HG03378 (cell line): Measurements from ENCODE around the gene LMX1B.
"Not testable (repeated sequence)": the region's sequence is repeated elsewhere in the genome, so short reads cannot be mapped to it uniquely, and the experiment has no call there.

Source experiments
- ATAC-seq: cut with Tn5 transposase; IDR thresholded peaks from one replicate; pipeline ENCODE4 v1.9.1; 2021; ENCODE audit warnings: mild to moderate bottlenecking, moderate library complexity; ENCODE audit not compliant: unreplicated experiment

Gene LMX1B

DNA sequence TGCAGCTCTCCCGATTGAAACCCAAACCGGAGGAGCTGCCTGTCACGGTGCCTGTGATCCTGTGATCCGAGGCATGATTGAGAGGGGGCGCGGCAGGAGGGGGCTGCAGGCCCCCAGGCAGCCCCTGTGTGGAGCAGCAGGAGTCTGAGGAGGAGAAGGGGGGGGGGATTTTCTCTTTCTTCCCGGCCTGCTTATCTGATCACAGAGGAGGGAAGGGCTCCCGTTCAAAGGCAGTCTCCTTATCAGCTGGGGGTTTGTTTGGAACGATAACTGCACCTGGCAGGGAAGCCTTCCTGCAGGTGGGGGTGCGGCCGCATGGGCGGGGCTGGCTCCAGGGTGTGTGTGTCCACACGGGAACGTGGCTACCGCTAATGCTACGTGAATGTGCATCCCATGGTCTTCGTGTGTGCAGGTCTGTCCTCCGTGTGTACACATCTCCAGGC lies 38.4 kb downstream of the LMX1B start:
- no peak for ATAC-seq

DNA sequence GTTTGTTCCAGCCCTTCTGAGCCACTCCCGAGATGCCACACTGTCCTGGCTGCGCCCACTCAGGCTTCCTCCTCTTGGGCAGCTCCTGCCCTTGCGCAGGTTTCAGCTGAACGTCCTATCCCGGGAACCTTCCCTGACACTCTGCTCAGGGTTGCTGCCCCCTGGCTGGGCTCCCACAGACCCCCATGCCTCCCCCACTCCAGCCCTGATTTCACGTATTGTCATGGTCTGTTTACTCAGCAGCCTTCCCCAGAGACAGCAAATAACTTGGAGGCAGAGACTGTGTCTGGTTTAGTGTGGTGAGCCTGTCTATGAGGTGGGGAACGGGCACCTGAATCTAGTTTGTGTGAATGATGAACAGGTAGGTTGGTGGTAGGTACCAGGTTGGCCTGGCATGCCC lies 40.4 kb downstream of the LMX1B start:
- no peak for ATAC-seq

DNA sequence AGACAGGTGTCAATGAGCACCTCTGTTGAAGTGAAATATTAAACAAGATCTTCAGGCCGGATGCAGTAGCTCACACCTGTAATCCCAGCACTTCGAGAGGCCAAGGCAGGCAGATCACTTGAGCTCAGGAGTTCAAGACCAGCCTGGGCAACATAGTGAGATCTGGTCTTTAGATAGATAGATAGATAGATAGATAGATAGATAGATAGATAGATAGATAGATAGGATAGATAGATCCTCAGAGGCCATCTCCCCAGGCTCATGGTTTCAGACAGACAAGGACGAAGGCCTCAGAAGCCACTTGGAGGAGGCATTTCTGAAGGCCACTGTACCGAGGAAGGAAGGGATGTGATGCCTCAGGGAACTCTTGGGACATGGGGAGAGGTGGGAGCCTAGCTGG lies 42.5 kb downstream of the LMX1B start:
- ATAC-seq = not testable (repeated sequence)

DNA sequence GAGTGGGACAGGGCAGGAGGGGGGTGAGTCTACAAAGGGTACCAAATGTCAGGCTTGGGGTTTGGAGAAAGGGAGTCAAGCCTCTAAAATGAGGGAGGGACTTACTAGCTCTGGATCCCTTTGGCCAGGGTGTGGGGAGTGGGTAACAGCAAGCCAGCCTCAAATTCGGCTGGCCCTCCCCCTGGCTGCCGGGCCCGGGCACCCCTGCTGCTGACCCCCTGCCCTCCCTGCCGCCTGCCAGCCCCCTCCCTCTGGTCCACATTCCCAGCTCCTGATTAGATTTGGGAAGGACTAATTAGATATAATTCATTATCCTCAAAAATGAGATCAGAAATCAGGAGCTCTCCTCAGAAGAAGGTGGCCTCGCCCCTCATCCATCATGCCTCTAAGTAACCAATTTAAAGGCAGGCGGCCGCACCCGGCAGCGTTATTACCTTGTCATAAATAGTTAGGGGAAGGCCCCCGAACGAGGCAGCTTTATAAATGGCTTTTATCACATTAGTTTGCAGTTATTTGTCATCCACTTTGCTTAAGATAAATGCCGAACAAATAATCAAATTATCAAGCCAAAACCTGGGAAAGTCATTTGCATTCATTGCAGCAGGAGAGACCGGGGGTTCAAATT lies 44.6 kb downstream of the LMX1B start:
- no peak for ATAC-seq

DNA sequence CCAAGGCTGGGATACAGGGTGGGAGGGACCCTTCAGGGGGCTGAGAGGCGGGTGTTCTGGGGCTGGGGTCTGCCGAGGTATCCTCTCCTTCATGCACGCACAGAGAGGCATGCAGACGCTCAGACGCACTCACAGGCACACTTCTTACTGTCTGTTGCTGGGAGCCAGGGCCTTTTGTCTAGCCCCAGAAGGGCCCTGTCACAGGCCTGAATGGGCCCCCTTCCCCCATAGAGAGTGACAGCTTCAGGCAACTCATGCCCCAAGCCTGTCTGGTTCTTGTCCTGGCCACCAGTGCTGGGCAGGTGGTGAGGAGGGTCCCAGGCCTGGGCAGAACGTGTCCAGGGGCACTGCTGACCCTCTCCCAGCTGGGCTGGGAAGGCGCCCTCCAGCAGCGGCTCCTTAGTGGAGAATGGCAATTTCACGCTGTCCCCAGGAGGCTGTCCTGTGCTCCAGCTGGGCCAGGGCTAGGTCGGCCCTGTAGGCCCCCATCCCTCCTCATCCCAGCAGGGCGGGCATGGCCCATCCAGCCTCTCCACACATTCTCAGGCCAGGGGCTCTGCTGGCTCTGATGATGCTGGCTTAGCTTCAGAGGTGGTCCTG lies 45.3 kb downstream of the LMX1B start:
- no peak for ATAC-seq

DNA sequence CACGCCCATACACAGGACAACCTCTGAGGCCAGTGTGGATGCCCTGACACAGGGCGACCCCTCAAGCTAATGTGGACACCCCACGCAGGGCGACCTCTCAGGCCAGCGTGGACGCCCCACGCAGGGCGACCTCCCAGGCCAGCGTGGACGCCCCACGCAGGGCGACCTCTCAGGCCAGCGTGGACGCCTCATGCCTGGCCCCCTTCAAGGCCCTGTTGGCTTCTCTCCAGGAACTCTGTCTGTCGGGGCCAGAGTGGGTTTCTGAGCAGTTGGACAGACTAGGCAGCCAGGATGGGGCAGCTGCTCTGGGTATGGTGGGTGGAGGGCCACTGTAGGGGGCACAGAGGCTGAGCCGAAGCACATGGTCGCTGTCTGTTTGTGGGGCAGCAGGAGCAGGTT lies 47.4 kb downstream of the LMX1B start:
- ATAC-seq = no peak

DNA sequence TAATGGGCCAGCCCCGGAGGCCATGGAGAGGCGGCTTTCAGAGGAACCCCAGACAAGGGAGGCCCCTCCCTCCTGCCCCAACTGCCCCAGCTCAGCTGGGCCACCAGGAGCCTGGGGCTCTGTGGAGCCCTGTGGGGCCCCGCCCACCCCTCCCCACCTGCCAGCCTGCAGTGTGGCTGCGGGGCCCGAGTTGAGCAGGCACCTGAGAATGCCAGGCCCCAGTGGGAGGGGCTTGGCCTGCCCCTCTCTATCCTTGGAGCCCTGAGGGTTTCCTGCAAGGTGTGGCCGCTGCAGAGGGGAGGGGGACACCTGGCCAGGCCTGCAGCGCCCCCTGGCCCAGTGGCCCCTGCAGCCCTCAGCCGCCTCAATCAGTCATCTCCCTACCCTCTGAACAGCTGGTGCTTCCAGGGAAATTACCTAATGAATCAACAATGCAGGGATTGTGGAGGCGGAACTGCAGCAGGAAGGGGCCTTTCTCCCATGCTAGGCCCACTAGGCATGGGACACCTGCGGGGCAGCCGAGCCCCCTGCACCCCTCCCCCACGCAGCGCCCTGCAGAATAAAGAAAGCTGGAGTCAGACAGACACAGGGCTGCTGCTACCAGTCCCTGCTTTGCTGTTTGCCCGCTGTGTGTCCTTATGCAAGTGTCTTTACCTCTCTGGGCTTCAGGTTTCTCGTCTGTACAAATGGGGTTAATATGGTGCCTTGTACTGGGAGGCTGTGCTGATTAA lies 48.0 kb downstream of the LMX1B start:
- ATAC-seq = no peak

DNA sequence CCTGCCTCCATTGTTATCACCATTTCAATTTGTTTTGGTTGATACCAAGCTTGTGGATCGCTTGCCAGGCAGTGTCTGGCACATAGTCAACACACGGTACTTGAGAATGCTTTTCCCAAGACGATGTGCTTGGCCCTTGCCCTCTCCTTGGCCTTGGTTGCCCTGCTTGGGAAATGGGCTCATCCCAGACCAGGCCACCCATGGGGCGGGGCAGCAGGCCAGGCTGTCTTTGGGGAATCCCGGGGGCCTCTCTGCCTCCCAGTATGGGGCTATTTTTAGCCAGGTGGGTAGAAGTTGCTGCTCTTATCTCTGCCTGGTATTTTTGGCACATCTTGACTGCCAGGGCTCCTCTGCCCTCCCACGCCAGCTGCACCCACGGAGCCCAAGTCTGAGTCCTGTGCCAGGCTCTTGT lies 49.9 kb downstream of the LMX1B start:
- ATAC-seq = no peak

DNA sequence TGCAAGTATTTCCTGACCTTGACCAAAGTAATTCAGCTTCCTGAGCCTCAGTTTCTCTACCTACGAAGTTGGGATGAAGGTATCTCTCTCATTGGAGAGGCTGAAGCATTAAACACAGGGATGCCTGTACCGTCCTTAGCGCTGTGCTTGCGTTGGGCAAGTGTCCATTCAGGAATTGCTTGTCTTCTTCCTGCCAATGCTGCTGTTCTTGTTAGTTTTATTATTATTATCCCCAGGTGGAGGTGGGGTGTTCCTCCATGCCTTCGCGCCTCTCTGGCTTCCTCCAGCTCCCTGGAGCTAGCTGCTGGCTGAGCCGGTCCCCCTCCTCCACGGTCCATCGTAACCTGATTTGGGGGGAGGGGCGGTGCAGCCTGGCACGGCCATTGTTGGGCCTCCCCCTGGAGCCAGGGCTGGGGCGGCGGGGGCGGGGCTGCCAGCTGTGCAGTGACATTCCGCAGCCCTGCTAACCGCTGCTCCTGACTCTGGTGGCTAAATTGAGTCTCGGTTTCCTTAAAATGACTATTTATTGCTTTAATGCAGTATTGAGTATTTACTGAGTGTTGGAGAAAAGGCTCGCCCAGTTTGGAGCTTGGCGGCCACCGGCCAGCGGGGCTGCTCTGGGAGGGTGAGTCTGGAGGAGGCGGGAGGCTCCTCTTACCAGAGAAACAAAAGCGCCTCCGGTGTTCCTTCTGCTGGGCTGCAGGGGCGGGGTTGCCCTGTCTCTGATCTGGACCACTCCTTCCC lies 51.3 kb downstream of the LMX1B start:
- no peak for ATAC-seq

DNA sequence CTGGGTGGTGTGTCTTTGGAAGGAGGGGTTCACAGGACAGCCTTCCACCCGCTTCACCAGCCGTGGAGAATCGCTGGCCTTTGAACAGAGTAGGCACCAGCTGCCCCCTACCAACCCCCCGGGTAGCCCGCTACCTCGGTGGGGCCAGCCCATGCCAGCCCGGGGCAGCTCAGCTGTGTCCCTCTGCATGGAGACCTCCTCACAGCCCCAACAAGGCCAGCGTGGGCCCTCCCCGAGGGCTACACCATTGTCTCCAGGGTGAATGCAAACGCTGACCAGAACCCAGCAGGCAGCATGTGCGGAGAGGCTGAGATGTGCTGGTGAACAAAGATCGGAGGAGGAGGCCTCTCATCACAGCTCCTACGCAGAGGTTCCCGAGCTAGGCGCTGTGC lies 51.9 kb downstream of the LMX1B start:
- ATAC-seq = no peak

DNA sequence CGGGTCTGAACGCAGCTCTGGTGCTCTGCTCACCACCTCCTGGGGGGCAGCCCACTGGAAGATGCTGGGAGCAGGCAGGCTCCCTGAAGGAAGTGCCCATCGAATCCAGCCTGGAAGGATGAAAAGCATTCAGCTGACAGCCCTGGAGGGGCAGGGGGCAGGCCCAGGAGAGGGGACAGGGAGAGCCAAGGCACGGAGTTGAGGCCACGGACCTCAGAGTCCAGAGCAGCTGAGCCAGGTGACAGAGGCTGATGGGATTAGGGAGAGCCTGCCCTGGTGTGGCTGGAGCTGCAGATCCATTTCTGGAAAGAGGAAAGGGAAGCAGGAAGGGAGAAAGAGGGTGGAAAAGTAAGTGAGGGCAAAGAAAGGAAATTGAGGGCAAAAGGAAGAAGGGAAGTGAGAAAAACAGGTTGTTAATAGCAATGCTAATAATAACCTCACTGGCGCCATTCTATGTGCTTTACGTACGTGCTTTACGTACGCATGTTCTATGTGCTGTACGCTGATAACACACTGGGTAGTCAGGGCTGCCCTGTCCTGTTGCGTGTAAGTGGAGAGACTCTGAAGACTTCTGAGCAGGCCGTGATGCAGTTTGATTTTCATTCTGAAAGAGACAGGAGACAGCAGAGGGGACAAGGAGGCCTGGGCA lies 52.6 kb downstream of the LMX1B start:
- no peak for ATAC-seq

DNA sequence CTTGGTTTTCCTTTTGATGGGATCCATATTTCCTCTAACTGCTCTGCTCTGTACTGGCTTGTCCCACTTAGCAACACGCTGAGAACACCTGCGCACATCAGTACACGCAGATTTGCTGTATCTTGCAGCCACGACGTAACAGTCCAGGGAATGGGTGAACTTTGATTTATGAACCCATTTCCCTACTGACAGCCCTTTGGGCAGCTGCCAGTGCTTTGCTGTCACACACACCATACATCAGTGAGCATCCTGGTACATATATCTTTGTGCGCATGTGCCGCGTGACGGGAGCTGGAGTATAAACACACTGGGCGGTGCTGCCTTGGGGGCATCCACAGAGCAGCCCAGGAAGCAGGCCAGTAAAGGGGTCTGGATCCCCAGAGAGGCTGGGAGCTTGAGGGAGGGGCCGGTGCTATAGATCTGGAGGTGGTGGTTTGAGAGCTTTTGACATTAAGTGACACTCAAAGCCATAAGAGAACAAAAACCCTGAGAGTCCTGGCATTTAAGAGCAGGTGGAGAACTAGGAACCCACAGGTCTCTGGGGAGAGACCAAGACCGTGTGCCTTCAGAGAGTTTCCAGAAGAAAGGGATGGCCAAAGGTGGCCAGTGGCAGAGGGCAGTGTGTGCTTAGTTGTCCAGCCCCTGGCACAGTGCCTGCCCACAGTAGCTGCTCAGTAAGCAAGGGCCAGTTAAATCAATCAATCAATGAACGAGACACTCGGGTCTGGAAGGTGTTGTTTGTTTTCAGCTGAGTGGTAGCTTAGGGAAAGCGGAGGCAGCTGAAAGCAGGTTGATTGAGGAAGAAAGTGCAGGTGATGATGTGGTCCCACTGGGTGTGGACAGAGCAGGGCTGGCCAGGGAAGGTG lies 53.7 kb downstream of the LMX1B start:
- ATAC-seq = no peak

DNA sequence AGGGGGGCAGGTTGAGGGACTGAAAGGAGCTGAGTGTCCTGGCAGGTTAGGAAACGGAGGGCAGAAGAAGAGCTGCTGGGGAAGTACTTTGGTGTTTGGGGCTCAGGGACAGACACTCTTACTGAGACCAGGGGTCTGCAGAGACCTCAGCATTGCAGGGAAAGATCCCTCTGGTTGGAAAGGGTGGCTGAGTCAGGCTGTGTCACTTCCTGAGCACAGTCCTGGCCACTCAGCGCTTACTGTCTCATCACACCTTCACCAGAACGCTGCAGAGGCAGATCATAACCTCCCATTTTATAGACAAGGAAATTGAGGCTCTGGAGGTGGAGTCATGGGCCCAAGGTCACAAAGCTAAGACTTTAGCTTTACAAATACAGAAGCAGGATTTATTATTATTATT lies 54.3 kb downstream of the LMX1B start:
- ATAC-seq = no peak

DNA sequence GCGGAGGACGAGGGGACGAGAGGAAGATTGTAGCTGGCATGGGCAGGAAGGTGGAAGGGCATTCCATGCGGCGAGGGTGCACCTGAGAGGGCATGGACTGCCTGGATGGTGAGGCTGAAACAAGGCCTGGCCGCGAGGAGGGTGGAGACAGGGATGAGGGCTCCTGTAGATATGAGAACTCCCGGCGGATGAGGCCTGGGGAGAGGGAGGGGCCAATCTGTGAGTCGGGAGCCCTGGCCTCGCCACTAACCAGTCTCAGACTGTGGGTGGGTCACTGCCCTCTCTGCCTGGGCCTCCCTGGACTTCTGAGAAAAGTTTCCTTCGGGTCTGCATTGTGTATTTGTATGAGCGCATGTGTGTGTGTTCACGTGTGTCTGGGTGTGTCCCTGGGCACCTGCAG lies 55.4 kb downstream of the LMX1B start:
- no peak for ATAC-seq

DNA sequence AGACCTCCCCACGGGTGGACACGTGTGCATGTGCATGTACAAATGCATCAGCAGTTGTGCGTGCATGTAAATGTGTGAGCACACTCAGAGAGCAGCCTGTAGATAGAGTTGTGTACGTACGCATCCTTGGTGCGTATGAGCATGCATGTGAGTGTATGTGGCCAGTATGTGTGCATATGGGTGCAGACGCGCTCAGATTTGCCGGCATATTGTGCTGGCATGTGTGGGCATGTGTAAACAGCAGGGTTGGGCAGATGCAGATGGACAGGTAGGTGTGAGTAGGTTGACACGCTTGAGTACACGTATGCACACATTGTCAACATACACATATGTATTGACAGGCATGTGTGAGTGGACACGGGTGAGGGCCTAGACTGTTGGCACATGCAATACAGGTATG lies 56.5 kb downstream of the LMX1B start:
- ATAC-seq = no peak

DNA sequence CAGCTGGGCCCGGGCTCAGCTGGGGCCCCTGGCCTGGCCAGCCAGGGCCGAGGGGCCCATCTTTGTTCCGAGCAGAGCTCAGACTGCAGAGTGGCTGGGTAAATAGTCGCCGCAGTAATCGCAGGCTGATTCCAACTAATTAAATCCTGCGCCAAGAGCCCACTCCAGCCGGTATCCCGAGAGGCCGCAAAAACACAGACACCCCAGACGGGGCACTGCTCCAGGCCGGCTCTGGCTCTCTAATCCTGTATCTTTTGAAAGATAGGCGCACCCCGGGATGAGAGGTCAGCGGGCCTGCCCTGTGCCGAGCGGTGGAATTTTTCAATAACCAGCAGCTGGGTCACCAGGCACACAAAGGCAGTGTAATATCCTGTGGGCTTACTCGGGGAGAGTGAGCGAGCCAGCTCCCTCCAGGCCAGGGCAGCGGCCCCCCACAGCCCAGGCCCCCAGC lies 57.7 kb downstream of the LMX1B start:
- ATAC-seq = no peak

DNA sequence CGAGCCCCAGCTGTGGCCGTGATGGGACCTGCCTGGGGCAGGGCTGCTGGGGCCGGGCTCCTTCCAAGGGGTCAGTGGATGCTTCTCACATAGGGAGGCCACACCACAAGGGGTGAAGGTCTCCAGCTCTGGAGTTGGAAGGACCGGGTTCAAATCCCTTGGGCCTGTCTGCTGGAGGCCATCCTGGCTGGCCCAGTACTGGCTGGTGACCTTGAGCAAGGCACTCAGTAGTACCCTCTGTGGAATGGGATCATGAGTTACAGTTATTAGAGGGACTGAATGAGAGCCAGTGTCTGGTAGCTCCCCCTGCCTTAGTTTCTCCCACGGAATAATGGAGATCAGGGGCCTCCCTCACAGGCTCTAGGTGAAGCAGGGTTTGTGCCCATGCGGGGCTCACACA lies 58.3 kb downstream of the LMX1B start:
- no peak for ATAC-seq

DNA sequence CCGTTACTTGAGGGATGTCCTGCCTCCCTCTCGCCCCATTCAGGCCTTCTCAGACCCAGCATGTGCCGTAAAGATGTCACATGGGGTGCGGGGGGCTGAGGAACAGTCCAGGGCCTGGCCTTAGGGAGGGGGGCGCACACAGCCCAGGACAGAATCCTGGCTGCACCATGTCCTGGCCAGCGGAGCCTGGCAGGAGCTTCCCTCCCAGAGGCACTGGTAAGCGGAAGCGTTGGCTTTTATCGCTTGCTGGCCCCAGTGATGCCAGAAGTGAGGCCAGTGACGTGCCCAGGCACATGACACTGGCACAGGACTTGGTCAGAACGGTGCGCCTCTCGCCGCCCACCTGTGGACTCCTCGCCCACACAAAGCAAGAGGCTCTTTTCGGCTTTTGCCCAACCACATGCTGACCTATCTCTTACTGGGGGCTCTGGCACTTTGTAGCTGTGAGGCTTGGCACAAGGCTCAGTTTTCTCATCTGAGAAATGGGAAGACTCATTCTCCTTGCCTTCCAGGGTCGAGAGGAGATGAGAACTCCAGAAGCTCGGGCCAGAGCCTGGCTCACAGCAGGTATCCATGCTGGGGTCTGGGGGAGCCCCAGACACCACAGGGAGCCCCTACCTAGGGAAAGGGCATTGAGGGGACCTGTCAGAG lies 59.0 kb downstream of the LMX1B start:
- ATAC-seq = no peak

DNA sequence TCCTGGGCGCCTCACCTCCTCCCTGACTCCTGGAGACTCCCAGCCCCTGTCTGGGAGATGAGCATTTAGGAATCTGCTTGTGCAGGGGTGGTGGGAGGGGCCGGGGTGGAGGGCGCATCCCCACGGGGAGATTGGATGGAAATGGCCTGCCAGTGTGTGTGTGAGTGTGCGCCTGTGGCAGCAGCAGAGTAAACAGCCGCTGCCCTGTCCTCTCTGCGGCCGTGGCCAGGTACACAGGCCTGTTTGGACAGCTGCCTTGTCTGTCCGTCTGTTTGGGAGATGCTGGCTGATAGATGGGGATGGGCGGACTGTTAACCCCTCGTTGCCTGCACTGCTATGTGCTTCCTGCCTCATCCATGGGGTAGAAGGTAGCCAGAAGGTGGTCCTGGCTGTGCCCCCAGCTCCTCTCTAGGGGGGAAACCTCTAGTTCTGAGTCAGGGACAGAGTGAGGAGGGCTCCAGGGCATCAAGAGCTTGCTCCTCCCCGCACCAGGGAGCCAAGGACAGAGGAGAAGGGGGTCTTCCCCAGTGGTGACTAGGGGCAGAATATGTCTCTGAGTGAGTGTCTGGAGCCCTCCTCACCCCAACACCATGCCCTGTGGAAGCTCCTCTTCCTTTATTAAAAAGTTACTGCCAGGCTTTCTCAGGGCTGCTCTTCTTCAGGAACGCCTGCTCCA lies 60.1 kb downstream of the LMX1B start:
- no peak for ATAC-seq
